ENCODE data around the gene ZNF536. TPM values are rescaled to one million over a fixed set of nuclear protein-coding genes. Genes with fewer than 3 reads are reported as not detected.

ZNF536 gene
- total RNA-seq, 1 experiment from 2014 or later, result 0.35 TPM

DNA sequence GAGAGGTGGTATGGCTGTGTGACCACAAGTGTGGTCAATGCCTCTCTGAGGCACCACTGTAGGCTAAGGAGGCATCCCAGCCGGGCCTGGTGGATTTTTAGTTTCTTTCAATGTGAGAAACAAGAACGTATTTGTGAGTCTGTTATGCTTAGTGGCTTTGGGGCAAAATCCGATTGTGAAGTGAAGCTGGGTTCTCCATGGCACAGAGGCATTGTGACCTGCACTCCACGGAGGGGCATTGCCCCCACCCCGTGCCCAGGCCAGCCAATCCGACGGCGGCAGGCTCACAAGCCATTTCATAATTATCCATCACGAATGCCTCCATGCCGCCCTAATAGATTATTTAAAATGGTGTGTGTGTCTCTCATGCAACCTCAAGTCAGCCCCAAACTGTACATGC is 151.6 kb downstream of the ZNF536 start:
- no peak for ATAC-seq
- H3K36me3 Mint-ChIP-seq, result no peaks in the 10 kb centered on the region
- CTCF ChIA-PET, result no interaction called here

DNA sequence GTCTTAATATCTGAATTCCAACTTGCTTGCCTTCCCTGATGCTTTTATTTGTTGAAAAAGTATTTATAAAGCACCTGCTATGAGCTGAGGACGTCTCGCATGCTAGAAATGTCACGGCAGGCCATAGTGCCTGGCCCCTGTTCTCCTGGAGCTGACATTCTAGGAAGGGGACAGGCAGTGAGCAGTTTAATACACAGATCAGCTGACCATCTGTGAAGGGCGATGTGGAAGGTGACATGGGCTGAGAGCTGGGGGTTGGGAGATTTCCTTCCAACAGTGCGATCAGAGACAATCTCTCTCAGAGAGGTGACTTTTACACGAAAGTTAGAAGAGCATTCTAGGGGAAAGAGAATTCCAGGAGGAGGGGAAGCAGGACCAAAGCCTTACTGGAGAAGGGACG is 153.2 kb downstream of the ZNF536 start:
- POLR2A ChIA-PET, result no interaction called here
- H3K36me3 Mint-ChIP-seq, result no peaks in the 10 kb centered on the region
- H3K27me3 Mint-ChIP-seq (ENCODE audit: low read depth), result no peaks in the 10 kb centered on the region
- CTCF ChIA-PET, result interaction anchor here (0.6 kb wide), 1 partner anchor 31 kb away, joined by 3 read pairs; no protein-coding TSS in a partner anchor
- H3K9me3 Mint-ChIP-seq, result peaks cover 3% of the 10 kb centered on the region; the same call in 1 of the 2 replicates
- H3K27ac Mint-ChIP-seq, result no peak overlapping the region
- ATAC-seq (no peak), DNase-seq (ENCODE audit: low spot score) (no peak)
- no peak overlapping the region for H3K4me3 Mint-ChIP-seq
- H3K4me1 Mint-ChIP-seq, result peaks cover 8% of the 10 kb centered on the region
- TF ChIP-seq ARID4B (CRISPR knock-in tag; IDR thresholded peaks at IDR 0.05; ENCODE audit: borderline replicate concordance), result no peak
- TF ChIP-seq, protein P1, sequence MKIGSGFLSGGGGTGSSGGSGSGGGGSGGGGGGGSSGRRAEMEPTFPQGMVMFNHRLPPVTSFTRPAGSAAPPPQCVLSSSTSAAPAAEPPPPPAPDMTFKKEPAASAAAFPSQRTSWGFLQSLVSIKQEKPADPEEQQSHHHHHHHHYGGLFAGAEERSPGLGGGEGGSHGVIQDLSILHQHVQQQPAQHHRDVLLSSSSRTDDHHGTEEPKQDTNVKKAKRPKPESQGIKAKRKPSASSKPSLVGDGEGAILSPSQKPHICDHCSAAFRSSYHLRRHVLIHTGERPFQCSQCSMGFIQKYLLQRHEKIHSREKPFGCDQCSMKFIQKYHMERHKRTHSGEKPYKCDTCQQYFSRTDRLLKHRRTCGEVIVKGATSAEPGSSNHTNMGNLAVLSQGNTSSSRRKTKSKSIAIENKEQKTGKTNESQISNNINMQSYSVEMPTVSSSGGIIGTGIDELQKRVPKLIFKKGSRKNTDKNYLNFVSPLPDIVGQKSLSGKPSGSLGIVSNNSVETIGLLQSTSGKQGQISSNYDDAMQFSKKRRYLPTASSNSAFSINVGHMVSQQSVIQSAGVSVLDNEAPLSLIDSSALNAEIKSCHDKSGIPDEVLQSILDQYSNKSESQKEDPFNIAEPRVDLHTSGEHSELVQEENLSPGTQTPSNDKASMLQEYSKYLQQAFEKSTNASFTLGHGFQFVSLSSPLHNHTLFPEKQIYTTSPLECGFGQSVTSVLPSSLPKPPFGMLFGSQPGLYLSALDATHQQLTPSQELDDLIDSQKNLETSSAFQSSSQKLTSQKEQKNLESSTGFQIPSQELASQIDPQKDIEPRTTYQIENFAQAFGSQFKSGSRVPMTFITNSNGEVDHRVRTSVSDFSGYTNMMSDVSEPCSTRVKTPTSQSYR (CRISPR knock-in tag; IDR thresholded peaks at IDR 0.05), result no peak
- no peak for TF ChIP-seq NR2C2 (CRISPR knock-in tag; IDR thresholded peaks at IDR 0.05)
- no peak for TF ChIP-seq ZNF396 (CRISPR knock-in tag; IDR thresholded peaks at IDR 0.05; ENCODE audit: borderline replicate concordance)
- no peak for TF ChIP-seq NFYB (CRISPR knock-in tag; conservative IDR thresholded peaks at IDR 0.05; ENCODE audit: low read depth)
- no peak for TF ChIP-seq NFATC4 (CRISPR knock-in tag; IDR thresholded peaks at IDR 0.05)
- no peak for TF ChIP-seq HMGA2 (CRISPR knock-in tag; IDR thresholded peaks at IDR 0.05)

More for the DNA sequence above, 151.6 kb downstream of the ZNF536 start:
- peaks cover 3% of the 10 kb centered on the region; the same call in 1 of the 2 replicates for H3K9me3 Mint-ChIP-seq
- H3K4me3 Mint-ChIP-seq, result no peak overlapping the region
- no peaks in the 10 kb centered on the region; the same call in 1 of the 2 replicates for H3K27me3 Mint-ChIP-seq (ENCODE audit: low read depth)
- no peak overlapping the region for H3K27ac Mint-ChIP-seq
- POLR2A ChIA-PET, result no interaction called here
- no peak for TF ChIP-seq TEAD1 (CRISPR knock-in tag; IDR thresholded peaks at IDR 0.05)
- no peak for TF ChIP-seq AFF4 (CRISPR knock-in tag; IDR thresholded peaks at IDR 0.05; ENCODE audit: borderline replicate concordance)
- TF ChIP-seq, protein P1 (CRISPR knock-in tag; IDR thresholded peaks at IDR 0.05), result no peak
- TF ChIP-seq EMX1 (CRISPR knock-in tag; IDR thresholded peaks at IDR 0.05), result no peak
- TF ChIP-seq, protein P2, sequence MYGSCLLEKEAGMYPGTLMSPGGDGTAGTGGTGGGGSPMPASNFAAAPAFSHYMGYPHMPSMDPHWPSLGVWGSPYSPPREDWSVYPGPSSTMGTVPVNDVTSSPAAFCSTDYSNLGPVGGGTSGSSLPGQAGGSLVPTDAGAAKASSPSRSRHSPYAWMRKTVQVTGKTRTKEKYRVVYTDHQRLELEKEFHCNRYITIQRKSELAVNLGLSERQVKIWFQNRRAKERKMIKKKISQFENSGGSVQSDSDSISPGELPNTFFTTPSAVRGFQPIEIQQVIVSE (CRISPR knock-in tag; IDR thresholded peaks at IDR 0.05; ENCODE audit: borderline replicate concordance), result no peak
- no peak for TF ChIP-seq SMAD3 (CRISPR knock-in tag; IDR thresholded peaks at IDR 0.05; ENCODE audit: borderline replicate concordance)
- TF ChIP-seq MYBL2 (CRISPR knock-in tag; IDR thresholded peaks at IDR 0.05), result no peak
- peaks cover 8% of the 10 kb centered on the region for H3K4me1 Mint-ChIP-seq
- no peak for DNase-seq (ENCODE audit: low spot score)
